ENCODE data around the gene PANK1. TPM values are rescaled to one million over a fixed set of nuclear protein-coding genes. Genes with fewer than 3 reads are reported as not detected.

PANK1 gene
- total RNA-seq, 1 experiment from 2014 or later: 24.9 TPM

- Mint-ChIP-seq H3K9me3 (peaks cover 31% of the 10 kb centered on the region), H3K4me3 (no peak overlapping the region), H3K4me1 (peaks cover 37% of the 10 kb centered on the region), H3K27ac (0 out of 2 replicates have a peak overlapping the region, but pooled peaks have one; percentile 38), H3K36me3 (peaks cover 34% of the 10 kb centered on the region), H3K27me3 (ENCODE audit: low read depth) (no peaks in the 10 kb centered on the region)
- DNase-seq (ENCODE audit: low spot score): no peak
- TF ChIP-seq CBFB (CRISPR knock-in tag; IDR thresholded peaks at IDR 0.05; ENCODE audit: low read depth) (no peak), ZBTB43 (CRISPR knock-in tag; IDR thresholded peaks at IDR 0.05) (no peak), ZNF671 (CRISPR knock-in tag; IDR thresholded peaks at IDR 0.05) (no peak), ZBTB21 (CRISPR knock-in tag; IDR thresholded peaks at IDR 0.05; ENCODE audit: borderline replicate concordance) (no peak), MXD4 (CRISPR knock-in tag; IDR thresholded peaks at IDR 0.05; ENCODE audit: borderline replicate concordance) (no peak)
- TF ChIP-seq, protein P1, sequence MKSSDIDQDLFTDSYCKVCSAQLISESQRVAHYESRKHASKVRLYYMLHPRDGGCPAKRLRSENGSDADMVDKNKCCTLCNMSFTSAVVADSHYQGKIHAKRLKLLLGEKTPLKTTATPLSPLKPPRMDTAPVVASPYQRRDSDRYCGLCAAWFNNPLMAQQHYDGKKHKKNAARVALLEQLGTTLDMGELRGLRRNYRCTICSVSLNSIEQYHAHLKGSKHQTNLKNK (CRISPR knock-in tag; IDR thresholded peaks at IDR 0.05): no peak
- ChIA-PET POLR2A (interaction anchor here (0.8 kb wide), 1 partner anchor 50 kb away, joined by 3 read pairs; the partner anchor contains the start of gene KIF20B), CTCF (interaction anchor here (1.2 kb wide), 1 partner anchor 50 kb away, joined by 3 read pairs; the partner anchor contains the start of gene KIF20B)
- peak; percentile 73 for ATAC-seq
Observed at GRCh38 chr10:89651205-89651915, 6.3 kb upstream of the PANK1 start.

DNA sequence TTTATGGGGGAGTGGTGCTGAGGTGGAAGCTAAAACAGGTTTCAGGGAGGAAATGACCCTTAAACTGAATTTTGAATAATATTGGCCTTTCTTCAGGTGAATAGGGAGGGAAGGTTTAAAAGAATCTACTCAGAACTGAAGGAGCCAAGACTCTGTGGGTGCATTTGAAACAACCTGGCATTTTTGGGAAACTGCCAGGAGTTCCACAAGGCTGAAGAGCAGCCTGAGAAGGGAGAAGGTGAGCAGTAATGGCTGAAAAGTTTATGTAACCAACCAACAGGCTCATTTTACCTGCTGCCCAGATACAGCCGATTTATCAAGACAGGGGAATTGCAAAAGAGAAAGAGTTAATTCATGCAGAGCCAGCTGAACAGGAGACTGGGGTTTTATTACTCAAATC is 4.0 kb upstream of the PANK1 start:
- Mint-ChIP-seq H3K36me3 (peaks cover 14% of the 10 kb centered on the region), H3K9me3 (peaks cover 12% of the 10 kb centered on the region), H3K4me3 (no peak overlapping the region), H3K27me3 (ENCODE audit: low read depth) (no peaks in the 10 kb centered on the region), H3K27ac (no peak overlapping the region), H3K4me1 (peaks cover 45% of the 10 kb centered on the region)
- POLR2A ChIA-PET: no interaction called here
- DNase-seq (ENCODE audit: low spot score): no peak
- TF ChIP-seq OVOL2 (CRISPR knock-in tag; IDR thresholded peaks at IDR 0.05; ENCODE audit: borderline replicate concordance) (no peak), SP1 (CRISPR knock-in tag; conservative IDR thresholded peaks at IDR 0.05) (no peak), ETV6 (CRISPR knock-in tag; IDR thresholded peaks at IDR 0.05) (no peak), NR1H2 (CRISPR knock-in tag; IDR thresholded peaks at IDR 0.05) (no peak), AFF4 (CRISPR knock-in tag; IDR thresholded peaks at IDR 0.05; ENCODE audit: borderline replicate concordance) (no peak), JUN (CRISPR knock-in tag; IDR thresholded peaks at IDR 0.05) (no peak)
- TF ChIP-seq, protein P2, sequence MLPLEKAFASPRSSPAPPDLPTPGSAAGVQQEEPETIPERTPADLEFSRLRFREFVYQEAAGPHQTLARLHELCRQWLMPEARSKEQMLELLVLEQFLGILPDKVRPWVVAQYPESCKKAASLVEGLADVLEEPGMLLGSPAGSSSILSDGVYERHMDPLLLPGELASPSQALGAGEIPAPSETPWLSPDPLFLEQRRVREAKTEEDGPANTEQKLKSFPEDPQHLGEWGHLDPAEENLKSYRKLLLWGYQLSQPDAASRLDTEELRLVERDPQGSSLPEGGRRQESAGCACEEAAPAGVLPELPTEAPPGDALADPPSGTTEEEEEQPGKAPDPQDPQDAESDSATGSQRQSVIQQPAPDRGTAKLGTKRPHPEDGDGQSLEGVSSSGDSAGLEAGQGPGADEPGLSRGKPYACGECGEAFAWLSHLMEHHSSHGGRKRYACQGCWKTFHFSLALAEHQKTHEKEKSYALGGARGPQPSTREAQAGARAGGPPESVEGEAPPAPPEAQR (CRISPR knock-in tag; IDR thresholded peaks at IDR 0.05): no peak
- TF ChIP-seq, protein P3, sequence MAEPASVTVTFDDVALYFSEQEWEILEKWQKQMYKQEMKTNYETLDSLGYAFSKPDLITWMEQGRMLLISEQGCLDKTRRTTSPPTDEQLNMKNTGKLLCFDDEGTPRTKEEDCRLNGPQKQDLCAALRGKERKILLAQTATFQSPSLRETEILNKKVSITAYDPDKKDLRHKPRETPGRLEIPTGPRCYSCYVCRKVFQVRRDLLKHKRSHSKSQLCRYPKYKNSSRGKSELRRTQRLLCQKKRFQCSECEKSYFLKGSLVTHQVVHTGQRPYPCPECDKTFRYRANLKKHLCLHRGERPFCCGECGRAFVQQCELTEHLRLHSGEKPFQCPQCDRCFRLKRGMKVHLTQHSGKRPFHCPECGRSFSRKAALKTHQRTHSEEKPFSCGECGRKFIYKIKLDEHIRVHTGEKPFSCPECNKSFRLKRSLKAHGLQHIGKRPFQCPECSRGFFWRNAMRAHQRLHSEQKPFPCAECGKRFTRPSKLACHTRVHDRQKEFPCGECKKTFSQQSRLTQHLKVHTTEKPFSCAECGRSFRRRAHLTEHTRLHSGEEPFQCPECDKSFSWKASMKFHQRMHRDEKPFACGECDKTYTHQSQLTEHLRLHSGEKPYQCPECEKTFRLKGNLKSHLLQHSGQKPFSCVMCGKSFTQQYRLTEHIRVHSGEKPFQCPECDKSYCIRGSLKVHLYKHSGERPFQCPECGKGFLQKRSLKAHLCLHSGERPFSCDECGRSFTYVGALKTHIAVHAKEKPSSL (CRISPR knock-in tag; conservative IDR thresholded peaks at IDR 0.05): no peak
- TF ChIP-seq, protein P1 (CRISPR knock-in tag; IDR thresholded peaks at IDR 0.05): no peak
- CTCF ChIA-PET: no interaction called here
- ATAC-seq: no peak
